K562 (cell line): ENCODE results near the gene FLAD1. TPM values are rescaled to one million over a fixed set of nuclear protein-coding genes. Genes with fewer than 3 reads are reported as not detected.

Source experiments
- ATF1 ChIP-seq, 2 experiments: fragments of 450-650 bp in 1 of 2; IDR thresholded peaks; 2 replicates each; pipeline ENCODE4 v1.6.1; 2016; ENCODE audit warnings: missing compliant biosample characterization in 1 of 2, missing genetic modification characterization in 1 of 2
- ATF7 ChIP-seq: fragments of 450-650 bp; IDR thresholded peaks from 2 replicates; pipeline ENCODE4 v1.7.1; 2014; ENCODE audit warnings: mild to moderate bottlenecking, moderate library complexity
- BRCA1 ChIP-seq, 2 experiments: fragments of 450-650 bp in 1 of 2; sonication (generic) in 1 of 2; formaldehyde crosslinking in 1 of 2; IDR thresholded peaks; 2 replicates each; pipeline versions ENCODE4 v1.5.0 to v1.6.1; 2017 to 2020; ENCODE audit warnings: mild to moderate bottlenecking in 1 of 2, missing genetic modification reagents in 1 of 2
- C11orf30 ChIP-seq: fragments of 450-650 bp; IDR thresholded peaks from 2 replicates; pipeline ENCODE4 v1.6.1; 2016; ENCODE audit warnings: low read depth, mild to moderate bottlenecking
- CBFB ChIP-seq: sonication (generic); formaldehyde crosslinking; IDR thresholded peaks from 2 replicates; pipeline ENCODE4 v1.4.0; 2020; ENCODE audit warnings: mild to moderate bottlenecking, missing genetic modification reagents
- CEBPB ChIP-seq: fragments of 450-650 bp; IDR thresholded peaks from 2 replicates; pipeline ENCODE4 v1.6.1; 2016; ENCODE audit warnings: missing genetic modification characterization, missing compliant biosample characterization
- ETV5 ChIP-seq: sonication (generic); formaldehyde crosslinking; IDR thresholded peaks from 2 replicates; pipeline ENCODE4 v1.4.0; 2020; ENCODE audit warnings: low read depth, mild to moderate bottlenecking, missing genetic modification reagents
- HDAC3 ChIP-seq: fragments of 450-650 bp; IDR thresholded peaks from 2 replicates; pipeline ENCODE4 v1.6.1; 2018; ENCODE audit warnings: borderline replicate concordance, mild to moderate bottlenecking, moderate library complexity; ENCODE audit not compliant: partially characterized antibody
- HMG20A ChIP-seq: fragments of 450-650 bp; formaldehyde crosslinking; conservative IDR thresholded peaks from 2 replicates; pipeline ENCODE4 v1.4.0; 2020; ENCODE audit warnings: mild to moderate bottlenecking, mixed read lengths
- KAT7 ChIP-seq: sonication (generic); formaldehyde crosslinking; IDR thresholded peaks from 2 replicates; pipeline ENCODE4 v1.8.0; 2022; ENCODE audit warnings: missing genetic modification reagents, mild to moderate bottlenecking, borderline replicate concordance
- L3MBTL2 ChIP-seq: fragments of 450-650 bp; IDR thresholded peaks from 2 replicates; pipeline ENCODE4 v1.6.1; 2016; ENCODE audit warnings: mild to moderate bottlenecking, moderate library complexity
- MTA3 ChIP-seq: fragments of 450-650 bp; formaldehyde crosslinking; IDR thresholded peaks from 2 replicates; pipeline ENCODE4 v1.6.1; 2017; ENCODE audit warnings: mild to moderate bottlenecking, borderline replicate concordance
- TOE1 ChIP-seq, 2 experiments: fragments of 450-650 bp in 1 of 2; sonication (generic) in 1 of 2; formaldehyde crosslinking in 1 of 2; IDR thresholded peaks; 2 replicates each; pipeline versions ENCODE4 v1.7.1 to v1.8.0; 2016 to 2022; ENCODE audit warnings: borderline replicate concordance in 2 of 2, mild to moderate bottlenecking in 2 of 2, antibody characterized with exemption in 1 of 2, inconsistent platforms in 1 of 2, low read depth in 1 of 2, missing genetic modification reagents in 1 of 2, moderate library complexity in 1 of 2
- ZNF124 ChIP-seq: sonication (generic); formaldehyde crosslinking; IDR thresholded peaks from 2 replicates; pipeline ENCODE4 v1.8.1; 2022; ENCODE audit warnings: missing genetic modification reagents
- polyA plus RNA-seq, 8 experiments: library from polyadenylated mRNA; depleted of rRNA in 4 of 8; stranded (reverse) in 5 of 8; unstranded in 3 of 8; fragments of >200 nt; fragmentation: Nextera tagmentation in 2 of 8; fragmentation: Illumina TruSeq in 1 of 8; extraction: Ambion mirVana in 2 of 8; extraction: Trizol in 1 of 8; gene quantifications; 2 replicates each; pipeline versions ENCODE4 v1.2.1 to v1.2.3, GENCODE V29; 2011 to 2014; ENCODE audit warnings: inconsistent platforms in 1 of 8, missing spikeins in 1 of 8
- total RNA-seq, 7 experiments: library from RNA; depleted of rRNA in 6 of 7; stranded (reverse); fragments of >200 nt in 6 of 7; fragmentation: Illumina TruSeq in 2 of 7; extraction: Trizol in 2 of 7; gene quantifications; 2 replicates each; pipeline versions ENCODE4 v1.2.1 to v1.2.3, GENCODE V29; 2011 to 2021; ENCODE audit warnings: low replicate concordance in 1 of 7
- TF ChIP-seq, protein P1 (sequence below), 3 experiments: fragments of 200-800 bp in 1 of 3; fragments of 250-450 bp in 1 of 3; fragments of 450-650 bp in 1 of 3; sonication (Bioruptor Pico) in 1 of 3; sonication (Bioruptor generic) in 1 of 3; formaldehyde crosslinking in 1 of 3; IDR thresholded peaks; 2 replicates each; pipeline versions ENCODE4 v1.6.1 to v1.8.0; 2016 to 2022; ENCODE audit warnings: mild to moderate bottlenecking in 2 of 3, missing genetic modification characterization in 2 of 3, missing compliant biosample characterization in 1 of 3, moderate library complexity in 1 of 3
- TF ChIP-seq, protein P2 (sequence below): fragments of 250-450 bp; sonication (Bioruptor Pico); IDR thresholded peaks from 2 replicates; pipeline ENCODE4 v1.5.0; 2020; ENCODE audit warnings: mild to moderate bottlenecking, borderline replicate concordance
- TF ChIP-seq, protein P3 (sequence below): sonication (generic); formaldehyde crosslinking; IDR thresholded peaks from 2 replicates; pipeline ENCODE4 v1.8.0; 2022; ENCODE audit warnings: mild to moderate bottlenecking, low read depth, missing genetic modification reagents

The FLAD1 gene
- total and polyA plus RNA-seq, 9 of the 15 experiments (the other 6 are each of a cell fraction or from before 2014, with no cell fraction given), result 24.9 to 85.8 (median 67.0) TPM

DNA sequence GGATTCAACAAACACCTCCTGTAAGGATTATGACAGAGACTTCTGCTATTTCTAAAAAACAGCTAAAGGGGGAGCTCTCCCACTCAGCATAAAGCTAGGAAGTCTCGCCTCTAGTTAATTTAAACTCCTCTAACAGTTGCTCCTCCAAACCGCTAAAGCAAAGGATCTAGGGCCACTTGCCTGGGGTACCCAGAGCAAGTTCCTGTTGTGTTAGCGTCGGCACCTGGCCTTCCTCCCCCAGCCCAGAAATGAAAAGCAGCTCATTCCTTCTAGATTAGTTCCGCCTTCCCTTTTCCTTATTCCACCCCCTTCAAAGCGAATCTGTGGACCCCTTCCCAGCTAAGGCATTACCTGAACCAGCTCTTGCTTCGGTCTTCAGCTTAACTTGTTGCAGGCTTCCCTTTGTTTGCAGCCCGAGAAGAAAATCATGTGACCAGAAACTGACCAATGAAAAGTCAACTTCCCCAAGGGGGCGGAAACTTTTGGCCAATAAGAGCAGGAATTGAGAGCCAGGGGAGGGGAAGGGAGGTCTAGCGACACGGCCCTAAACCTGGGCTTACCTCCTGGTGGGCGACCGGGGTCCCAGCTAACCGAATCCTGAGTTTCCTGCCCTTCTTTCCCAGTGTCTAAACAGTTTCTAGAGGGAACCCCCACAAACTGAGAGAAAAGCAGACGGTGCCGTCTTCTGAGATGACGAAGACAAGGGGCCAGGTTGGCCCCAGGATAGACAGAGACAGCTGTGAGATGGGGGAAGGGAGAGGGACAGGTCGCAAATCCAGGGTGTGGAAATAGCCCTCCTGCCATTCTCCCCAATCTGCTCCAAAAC is 27.2 kb upstream of the FLAD1 start, which contains the start of gene PBXIP1 (continued):
- TF ChIP-seq, protein P1, sequence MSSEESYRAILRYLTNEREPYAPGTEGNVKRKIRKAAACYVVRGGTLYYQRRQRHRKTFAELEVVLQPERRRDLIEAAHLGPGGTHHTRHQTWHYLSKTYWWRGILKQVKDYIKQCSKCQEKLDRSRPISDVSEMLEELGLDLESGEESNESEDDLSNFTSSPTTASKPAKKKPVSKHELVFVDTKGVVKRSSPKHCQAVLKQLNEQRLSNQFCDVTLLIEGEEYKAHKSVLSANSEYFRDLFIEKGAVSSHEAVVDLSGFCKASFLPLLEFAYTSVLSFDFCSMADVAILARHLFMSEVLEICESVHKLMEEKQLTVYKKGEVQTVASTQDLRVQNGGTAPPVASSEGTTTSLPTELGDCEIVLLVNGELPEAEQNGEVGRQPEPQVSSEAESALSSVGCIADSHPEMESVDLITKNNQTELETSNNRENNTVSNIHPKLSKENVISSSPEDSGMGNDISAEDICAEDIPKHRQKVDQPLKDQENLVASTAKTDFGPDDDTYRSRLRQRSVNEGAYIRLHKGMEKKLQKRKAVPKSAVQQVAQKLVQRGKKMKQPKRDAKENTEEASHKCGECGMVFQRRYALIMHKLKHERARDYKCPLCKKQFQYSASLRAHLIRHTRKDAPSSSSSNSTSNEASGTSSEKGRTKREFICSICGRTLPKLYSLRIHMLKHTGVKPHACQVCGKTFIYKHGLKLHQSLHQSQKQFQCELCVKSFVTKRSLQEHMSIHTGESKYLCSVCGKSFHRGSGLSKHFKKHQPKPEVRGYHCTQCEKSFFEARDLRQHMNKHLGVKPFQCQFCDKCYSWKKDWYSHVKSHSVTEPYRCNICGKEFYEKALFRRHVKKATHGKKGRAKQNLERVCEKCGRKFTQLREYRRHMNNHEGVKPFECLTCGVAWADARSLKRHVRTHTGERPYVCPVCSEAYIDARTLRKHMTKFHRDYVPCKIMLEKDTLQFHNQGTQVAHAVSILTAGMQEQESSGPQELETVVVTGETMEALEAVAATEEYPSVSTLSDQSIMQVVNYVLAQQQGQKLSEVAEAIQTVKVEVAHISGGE (CRISPR knock-in tag; IDR thresholded peaks at IDR 0.05), result no peak
- TF ChIP-seq C11orf30, result peak; percentile 43
- no peak for TF ChIP-seq HDAC3
- TF ChIP-seq ZNF124 (CRISPR knock-in tag), result no peak
- TF ChIP-seq CEBPB, result no peak
- no peak for TF ChIP-seq ATF1 (CRISPR knock-in tag; IDR thresholded peaks at IDR 0.05)
- peak; percentile 24; the same call in 1 of the 2 replicates for TF ChIP-seq ATF1 (tag; IDR thresholded peaks at IDR 0.05)
- TF ChIP-seq KAT7 (CRISPR knock-in tag), result no peak
- no peak for TF ChIP-seq HMG20A (CRISPR knock-in tag)
- peak; percentile 98 for TF ChIP-seq TOE1 (IDR thresholded peaks at IDR 0.05; ENCODE audit: borderline replicate concordance)
- TF ChIP-seq TOE1 (CRISPR knock-in tag; IDR thresholded peaks at IDR 0.05; ENCODE audit: borderline replicate concordance, low read depth), result no peak
- 0 out of 2 replicates have a peak, but pooled peaks have one; percentile 17 for TF ChIP-seq ATF7
- 0 out of 2 replicates have a peak, but pooled peaks have one; percentile 40 for TF ChIP-seq L3MBTL2
- TF ChIP-seq BRCA1 (IDR thresholded peaks at IDR 0.05), result no peak
- no peak for TF ChIP-seq BRCA1 (CRISPR knock-in tag; IDR thresholded peaks at IDR 0.05)
- TF ChIP-seq, protein P2, sequence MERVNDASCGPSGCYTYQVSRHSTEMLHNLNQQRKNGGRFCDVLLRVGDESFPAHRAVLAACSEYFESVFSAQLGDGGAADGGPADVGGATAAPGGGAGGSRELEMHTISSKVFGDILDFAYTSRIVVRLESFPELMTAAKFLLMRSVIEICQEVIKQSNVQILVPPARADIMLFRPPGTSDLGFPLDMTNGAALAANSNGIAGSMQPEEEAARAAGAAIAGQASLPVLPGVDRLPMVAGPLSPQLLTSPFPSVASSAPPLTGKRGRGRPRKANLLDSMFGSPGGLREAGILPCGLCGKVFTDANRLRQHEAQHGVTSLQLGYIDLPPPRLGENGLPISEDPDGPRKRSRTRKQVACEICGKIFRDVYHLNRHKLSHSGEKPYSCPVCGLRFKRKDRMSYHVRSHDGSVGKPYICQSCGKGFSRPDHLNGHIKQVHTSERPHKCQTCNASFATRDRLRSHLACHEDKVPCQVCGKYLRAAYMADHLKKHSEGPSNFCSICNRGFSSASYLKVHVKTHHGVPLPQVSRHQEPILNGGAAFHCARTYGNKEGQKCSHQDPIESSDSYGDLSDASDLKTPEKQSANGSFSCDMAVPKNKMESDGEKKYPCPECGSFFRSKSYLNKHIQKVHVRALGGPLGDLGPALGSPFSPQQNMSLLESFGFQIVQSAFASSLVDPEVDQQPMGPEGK (CRISPR knock-in tag), result no peak
- TF ChIP-seq ETV5 (CRISPR knock-in tag), result no peak
- TF ChIP-seq, protein P3, sequence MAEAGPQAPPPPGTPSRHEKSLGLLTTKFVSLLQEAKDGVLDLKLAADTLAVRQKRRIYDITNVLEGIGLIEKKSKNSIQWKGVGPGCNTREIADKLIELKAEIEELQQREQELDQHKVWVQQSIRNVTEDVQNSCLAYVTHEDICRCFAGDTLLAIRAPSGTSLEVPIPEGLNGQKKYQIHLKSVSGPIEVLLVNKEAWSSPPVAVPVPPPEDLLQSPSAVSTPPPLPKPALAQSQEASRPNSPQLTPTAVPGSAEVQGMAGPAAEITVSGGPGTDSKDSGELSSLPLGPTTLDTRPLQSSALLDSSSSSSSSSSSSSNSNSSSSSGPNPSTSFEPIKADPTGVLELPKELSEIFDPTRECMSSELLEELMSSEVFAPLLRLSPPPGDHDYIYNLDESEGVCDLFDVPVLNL (CRISPR knock-in tag), result no peak
- 0 out of 2 replicates have a peak, but pooled peaks have one; percentile 13 for TF ChIP-seq MTA3
- TF ChIP-seq CBFB (CRISPR knock-in tag), result no peak
